BLaER1 treated with 17β-estradiol and CSF1 and Interleukin-3, amounts not matched to agents 10 nM and 100 nM (cell line): ENCODE measurements around the gene SLC2A10.

Source experiments
- H3K27ac ChIP-seq, 11 experiments: shearing (Covaris generic); formaldehyde crosslinking; 2 replicates each; pipeline ENCODE4 v1.8.1; 2022
- H3K27me3 ChIP-seq, 11 experiments: shearing (Covaris generic); formaldehyde crosslinking; 2 replicates each; pipeline ENCODE4 v1.8.1; 2022
- H3K36me3 ChIP-seq, 11 experiments: shearing (Covaris generic); formaldehyde crosslinking; 2 replicates each; pipeline ENCODE4 v1.8.1; 2022
- H3K4me1 ChIP-seq, 10 experiments: shearing (Covaris generic); formaldehyde crosslinking; 2 replicates each; pipeline ENCODE4 v1.8.1; 2022
- H3K4me2 ChIP-seq, 11 experiments: shearing (Covaris generic); formaldehyde crosslinking; 2 replicates each; pipeline ENCODE4 v1.8.1; 2022
- H3K4me3 ChIP-seq, 10 experiments: shearing (Covaris generic); formaldehyde crosslinking; 2 replicates each; pipeline ENCODE4 v1.8.1; 2022
- H3K9ac ChIP-seq, 11 experiments: shearing (Covaris generic); formaldehyde crosslinking; 2 replicates each; pipeline ENCODE4 v1.8.1; 2022
- H3K9me3 ChIP-seq, 11 experiments: shearing (Covaris generic); formaldehyde crosslinking; replicated peaks in 1 of 11; 2 replicates each; pipeline ENCODE4 v1.8.1; 2022
- H4K20me1 ChIP-seq, 11 experiments: shearing (Covaris generic); formaldehyde crosslinking; 2 replicates each; pipeline ENCODE4 v1.8.1; 2022
- Cebpa-rat ChIP-seq, 11 experiments: shearing (Covaris generic); IDR thresholded peaks; 2 replicates each; pipeline ENCODE4 v1.8.1; 2022

The SLC2A10 gene

DNA sequence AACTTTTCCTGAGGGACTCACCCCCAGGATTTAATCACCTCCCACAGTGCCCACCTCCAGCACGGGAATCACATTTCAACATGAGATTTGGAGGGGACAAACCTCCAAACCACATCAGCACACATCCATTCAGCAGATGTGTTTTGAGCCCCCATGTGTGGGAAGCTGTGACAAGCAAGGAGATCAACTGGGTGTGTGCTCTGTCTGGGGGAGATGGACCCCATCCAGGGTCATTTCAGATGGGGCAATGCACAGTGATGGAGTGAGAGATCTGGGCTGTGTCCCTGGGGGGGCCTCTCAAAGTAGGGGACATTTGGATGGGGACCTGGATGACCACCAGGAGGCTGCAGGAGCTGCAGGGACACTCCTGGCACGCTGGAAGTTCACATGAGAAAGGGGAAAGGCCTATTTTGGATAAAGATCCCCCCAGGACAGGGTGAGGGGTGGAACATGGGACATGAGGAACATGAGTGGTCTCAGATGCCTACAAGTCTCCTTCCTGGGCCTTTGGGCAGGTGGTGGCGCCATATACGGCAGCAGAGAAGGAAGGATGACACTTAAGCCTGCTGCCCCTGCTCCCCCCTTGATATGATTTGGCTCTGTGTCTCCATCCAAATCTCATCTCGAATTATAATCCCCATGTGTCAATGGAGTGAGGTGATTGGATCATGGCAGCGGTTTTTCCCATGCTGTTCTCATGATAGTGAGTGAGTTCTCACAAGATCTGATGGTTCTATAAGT lies 49.6 kb downstream of the SLC2A10 start:
- Histone ChIP-seq H3K27me3 (no peaks in the 10 kb centered on the region), H3K4me2 (peak overlapping the region in 1 of 11 experiments; percentile 56; a peak in 1 of 22 replicates), H3K9ac (no peak overlapping the region), H3K36me3 (no peaks in the 10 kb centered on the region), H3K4me3 (no peak overlapping the region), H3K4me1 (peaks cover 0 to 11% (median 5%) of the 10 kb centered on the region in 10 experiments; a peak in 6 of 20 replicates), H4K20me1 (no peaks in the 10 kb centered on the region; a peak in 1 of 22 replicates), H3K27ac (no peak overlapping the region), H3K9me3 (no peaks in the 10 kb centered on the region)
- TF ChIP-seq Cebpa-rat (IDR thresholded peaks at IDR 0.05) = no peak

DNA sequence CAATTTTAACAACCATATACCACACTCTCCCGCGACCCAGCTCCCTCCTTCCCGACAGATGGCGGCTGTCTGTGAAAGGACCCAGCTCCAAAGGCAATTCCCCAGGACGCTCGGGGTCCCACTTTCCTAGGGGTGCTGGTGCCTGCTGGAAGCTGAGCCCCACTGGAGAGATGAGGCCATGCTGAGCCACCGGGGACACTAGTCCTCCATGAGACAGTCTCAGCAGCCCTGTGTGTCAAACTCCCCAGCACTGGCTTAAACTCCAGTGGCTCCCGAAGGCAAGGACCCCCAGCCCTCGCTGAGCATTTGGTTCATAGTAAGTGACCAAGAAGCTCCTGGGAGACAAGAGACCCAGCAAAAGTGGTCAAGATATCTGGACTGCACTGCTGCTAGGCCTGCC lies 52.1 kb downstream of the SLC2A10 start:
- no peaks in the 10 kb centered on the region for H3K9me3 ChIP-seq
- H4K20me1 ChIP-seq = no peaks in the 10 kb centered on the region
- H3K4me2 ChIP-seq = no peak overlapping the region
- peaks cover 0 to 11% (median 5%) of the 10 kb centered on the region in 10 experiments; a peak in 6 of 20 replicates for H3K4me1 ChIP-seq
- H3K27me3 ChIP-seq = no peaks in the 10 kb centered on the region
- H3K4me3 ChIP-seq = no peak overlapping the region
- no peak overlapping the region for H3K9ac ChIP-seq
- TF ChIP-seq Cebpa-rat (IDR thresholded peaks at IDR 0.05) = no peak
- no peaks in the 10 kb centered on the region for H3K36me3 ChIP-seq
- no peak overlapping the region for H3K27ac ChIP-seq

DNA sequence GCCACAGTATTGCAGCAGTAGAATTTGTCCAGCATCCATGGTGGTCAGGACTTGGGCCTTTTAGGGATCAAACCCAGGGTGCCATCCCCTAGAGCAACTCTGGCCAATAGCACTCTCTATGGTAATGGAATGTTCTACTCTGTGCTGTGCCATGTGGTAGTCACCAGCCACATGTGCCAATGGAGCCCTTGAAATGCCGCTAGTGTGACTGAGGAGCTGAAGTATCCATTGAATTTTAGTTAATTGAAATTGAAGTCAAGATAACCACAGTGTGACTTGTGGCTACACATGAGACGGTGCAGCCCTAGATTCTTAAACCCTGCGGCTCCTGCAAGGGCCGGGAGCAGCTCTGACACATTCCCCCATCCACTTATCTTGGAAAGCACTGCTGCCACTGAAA lies 54.6 kb downstream of the SLC2A10 start:
- H3K4me1 ChIP-seq = peaks cover 0 to 8% (median 0%) of the 10 kb centered on the region in 10 experiments; a peak in 4 of 20 replicates
- H3K4me3 ChIP-seq = no peak overlapping the region
- H3K27me3 ChIP-seq = no peaks in the 10 kb centered on the region
- H3K36me3 ChIP-seq = no peaks in the 10 kb centered on the region
- no peaks in the 10 kb centered on the region for H4K20me1 ChIP-seq
- H3K9ac ChIP-seq = no peak overlapping the region
- no peak overlapping the region for H3K27ac ChIP-seq
- H3K9me3 ChIP-seq = no peaks in the 10 kb centered on the region
- H3K4me2 ChIP-seq = no peak overlapping the region
- no peak for TF ChIP-seq Cebpa-rat (IDR thresholded peaks at IDR 0.05)

DNA sequence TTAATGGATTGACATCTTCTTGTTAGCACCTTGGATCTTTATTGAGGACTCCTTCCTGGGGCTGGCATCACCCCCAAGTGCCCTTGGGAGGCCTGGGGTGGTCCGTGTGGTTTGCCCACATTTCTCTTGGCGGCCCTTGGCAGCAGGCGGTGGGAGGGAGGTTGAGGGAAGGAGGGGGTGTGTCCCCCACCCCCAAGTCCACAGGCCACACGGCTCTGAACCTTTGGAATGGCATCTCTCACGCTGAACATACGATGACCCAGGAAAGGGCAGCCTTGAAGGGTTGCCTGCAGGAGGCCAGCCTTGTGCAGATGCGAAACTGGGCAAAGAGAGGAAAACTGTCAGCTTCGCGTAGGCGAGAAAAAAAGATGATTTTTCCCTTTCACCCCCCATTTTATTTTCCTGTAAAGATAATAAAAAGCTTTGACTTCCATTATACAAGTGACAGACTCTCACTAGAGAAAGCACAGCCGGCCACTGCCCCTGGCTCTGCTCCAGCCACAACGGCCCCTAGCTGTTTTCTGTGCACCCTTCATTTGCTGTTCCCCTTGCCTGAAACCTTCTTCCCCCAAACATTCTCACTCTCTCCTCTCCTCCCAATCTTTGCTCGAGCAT lies 56.2 kb downstream of the SLC2A10 start:
- Histone ChIP-seq H3K9me3 (no peaks in the 10 kb centered on the region), H3K9ac (no peak overlapping the region), H3K36me3 (no peaks in the 10 kb centered on the region), H3K27ac (no peak overlapping the region), H3K4me3 (no peak overlapping the region), H3K27me3 (no peaks in the 10 kb centered on the region), H3K4me1 (peaks cover 0 to 2% (median 0%) of the 10 kb centered on the region in 10 experiments; a peak in 3 of 20 replicates), H3K4me2 (no peak overlapping the region), H4K20me1 (no peaks in the 10 kb centered on the region)
- no peak for TF ChIP-seq Cebpa-rat (IDR thresholded peaks at IDR 0.05)

DNA sequence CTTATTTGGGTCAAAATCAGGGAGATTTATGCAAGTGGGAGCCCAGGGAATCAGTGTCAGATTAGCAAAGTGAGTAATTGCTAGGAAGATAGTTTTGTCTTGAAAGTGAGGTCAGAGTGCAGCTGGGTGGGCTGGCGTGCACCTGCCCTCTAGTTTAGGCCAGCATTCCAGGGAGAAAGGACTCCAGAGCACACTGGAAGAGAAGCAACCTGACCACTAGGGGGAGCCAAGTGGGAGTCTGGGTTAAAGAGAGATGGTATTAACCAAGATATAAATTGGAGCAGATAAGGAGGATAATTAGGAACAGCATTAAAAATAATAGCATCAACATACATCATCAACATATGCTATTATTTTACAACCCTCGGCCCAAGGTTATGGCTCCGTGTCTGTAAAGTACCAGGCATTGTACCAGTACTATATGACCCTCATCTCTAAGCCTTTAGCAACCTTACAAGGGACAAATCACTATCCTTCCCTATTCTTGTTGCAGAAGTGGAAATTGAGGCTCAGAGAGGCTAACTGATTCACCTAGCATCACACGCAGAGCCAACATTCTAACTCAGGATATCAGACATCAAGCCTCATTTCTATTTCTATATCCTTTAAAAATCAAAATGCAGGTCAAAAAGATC lies 57.8 kb downstream of the SLC2A10 start:
- H3K27ac ChIP-seq = no peak overlapping the region
- no peaks in the 10 kb centered on the region for H3K4me1 ChIP-seq
- no peaks in the 10 kb centered on the region for H3K36me3 ChIP-seq
- no peak overlapping the region for H3K4me3 ChIP-seq
- H4K20me1 ChIP-seq = no peaks in the 10 kb centered on the region
- no peak overlapping the region for H3K4me2 ChIP-seq
- TF ChIP-seq Cebpa-rat (IDR thresholded peaks at IDR 0.05) = no peak
- no peaks in the 10 kb centered on the region for H3K27me3 ChIP-seq
- H3K9me3 ChIP-seq = no peaks in the 10 kb centered on the region
- no peak overlapping the region for H3K9ac ChIP-seq

DNA sequence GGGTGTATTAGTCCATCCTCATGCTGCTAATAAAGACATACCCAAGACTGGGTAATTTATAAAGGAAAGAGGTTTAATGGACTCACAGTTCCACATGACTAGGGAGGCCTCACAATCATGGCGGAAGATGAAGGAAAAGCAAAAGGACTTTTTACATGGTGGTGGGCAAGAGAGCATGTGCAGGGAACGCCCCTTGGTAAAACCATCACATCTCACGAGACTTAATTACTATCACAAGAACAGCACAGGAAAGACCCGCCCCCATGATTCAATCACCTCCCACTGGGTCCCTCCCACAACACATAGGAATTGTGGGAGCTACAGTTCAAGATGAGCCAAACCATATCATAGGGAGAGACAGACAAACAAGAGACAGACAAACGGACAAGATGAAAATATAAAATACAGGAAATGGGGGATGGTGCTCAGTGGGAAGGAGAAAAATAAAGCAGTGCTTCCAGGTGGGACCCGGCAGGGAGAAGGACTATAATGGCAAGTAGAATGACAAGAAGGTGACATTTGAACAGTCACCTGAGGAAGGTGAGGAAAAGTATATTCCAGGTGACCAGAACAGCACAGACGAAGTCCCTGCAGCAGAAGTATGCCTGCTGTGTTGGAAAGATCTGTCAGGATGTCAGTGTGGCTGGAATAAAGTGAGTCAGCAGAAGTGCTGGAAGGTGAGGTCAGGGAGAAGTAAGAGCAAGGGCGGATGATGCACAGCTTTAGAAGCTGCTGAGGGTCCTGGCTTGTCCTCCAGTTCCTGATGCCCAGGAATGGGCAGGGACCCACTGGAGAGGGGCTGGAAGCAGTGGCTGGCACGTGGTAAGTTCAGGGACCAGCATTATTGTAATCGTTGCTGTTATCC lies 61.1 kb downstream of the SLC2A10 start:
- no peak overlapping the region for H3K4me3 ChIP-seq
- H3K9me3 ChIP-seq = no peaks in the 10 kb centered on the region
- H3K36me3 ChIP-seq = no peaks in the 10 kb centered on the region
- no peak overlapping the region for H3K9ac ChIP-seq
- no peaks in the 10 kb centered on the region for H3K27me3 ChIP-seq
- no peaks in the 10 kb centered on the region for H4K20me1 ChIP-seq
- no peak for TF ChIP-seq Cebpa-rat (IDR thresholded peaks at IDR 0.05)
- H3K27ac ChIP-seq = no peak overlapping the region
- peaks cover 7 to 16% (median 12%) of the 10 kb centered on the region in 10 experiments; a peak in 17 of 20 replicates for H3K4me1 ChIP-seq
- H3K4me2 ChIP-seq = no peak overlapping the region

DNA sequence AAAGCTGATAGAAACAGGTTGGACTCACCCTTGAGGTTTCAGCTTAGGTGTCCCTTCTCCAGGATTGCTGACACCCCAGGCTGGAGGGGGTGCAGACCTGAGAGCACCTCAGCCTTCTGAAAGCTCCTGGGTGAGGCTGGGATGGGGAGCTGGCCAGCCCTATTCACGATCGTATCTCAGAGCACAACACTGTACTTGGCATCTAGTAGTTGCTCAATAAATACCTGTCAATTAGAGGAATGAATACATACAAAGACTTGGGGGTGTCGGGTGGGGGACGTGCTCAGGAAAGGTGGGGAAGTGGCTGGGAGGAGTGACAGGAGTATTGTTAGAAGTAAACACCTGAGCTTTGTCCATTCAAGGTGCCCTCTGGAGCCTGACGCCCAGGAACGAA lies 61.7 kb downstream of the SLC2A10 start:
- no peaks in the 10 kb centered on the region for H3K36me3 ChIP-seq
- H3K4me2 ChIP-seq = no peak overlapping the region
- H3K4me1 ChIP-seq = peaks cover 7 to 16% (median 12%) of the 10 kb centered on the region in 10 experiments; a peak in 17 of 20 replicates
- no peaks in the 10 kb centered on the region for H4K20me1 ChIP-seq
- H3K9ac ChIP-seq = no peak overlapping the region
- TF ChIP-seq Cebpa-rat (IDR thresholded peaks at IDR 0.05) = no peak
- H3K27ac ChIP-seq = no peak overlapping the region
- no peak overlapping the region for H3K4me3 ChIP-seq
- H3K27me3 ChIP-seq = no peaks in the 10 kb centered on the region
- no peaks in the 10 kb centered on the region for H3K9me3 ChIP-seq

DNA sequence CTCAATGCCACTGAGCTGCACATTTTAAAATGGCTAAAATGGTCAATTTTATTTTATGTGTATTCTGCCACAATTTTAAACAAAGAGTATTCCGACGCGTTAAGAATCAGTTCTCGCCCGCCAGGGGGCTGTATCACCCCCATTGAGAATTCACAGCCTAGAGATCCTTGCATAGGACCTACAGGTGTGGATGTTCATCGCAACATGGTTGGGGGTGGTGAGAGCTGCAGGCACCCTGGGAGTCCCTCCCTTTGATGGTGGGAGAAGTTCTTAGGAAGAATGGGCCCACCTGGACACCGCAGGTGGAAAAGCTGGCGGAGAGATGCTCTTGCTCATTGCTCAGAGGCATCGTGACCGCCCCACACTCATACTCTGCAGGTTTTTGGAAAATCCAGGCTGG lies 63.5 kb downstream of the SLC2A10 start:
- no peaks in the 10 kb centered on the region for H3K27me3 ChIP-seq
- no peak overlapping the region for H3K4me3 ChIP-seq
- H3K36me3 ChIP-seq = no peaks in the 10 kb centered on the region
- no peak overlapping the region for H3K9ac ChIP-seq
- H3K27ac ChIP-seq = no peak overlapping the region
- H3K4me1 ChIP-seq = peaks cover 7 to 16% (median 12%) of the 10 kb centered on the region in 10 experiments; a peak in 17 of 20 replicates
- no peaks in the 10 kb centered on the region for H3K9me3 ChIP-seq
- no peak overlapping the region for H3K4me2 ChIP-seq
- TF ChIP-seq Cebpa-rat (IDR thresholded peaks at IDR 0.05) = no peak
- H4K20me1 ChIP-seq = no peaks in the 10 kb centered on the region

DNA sequence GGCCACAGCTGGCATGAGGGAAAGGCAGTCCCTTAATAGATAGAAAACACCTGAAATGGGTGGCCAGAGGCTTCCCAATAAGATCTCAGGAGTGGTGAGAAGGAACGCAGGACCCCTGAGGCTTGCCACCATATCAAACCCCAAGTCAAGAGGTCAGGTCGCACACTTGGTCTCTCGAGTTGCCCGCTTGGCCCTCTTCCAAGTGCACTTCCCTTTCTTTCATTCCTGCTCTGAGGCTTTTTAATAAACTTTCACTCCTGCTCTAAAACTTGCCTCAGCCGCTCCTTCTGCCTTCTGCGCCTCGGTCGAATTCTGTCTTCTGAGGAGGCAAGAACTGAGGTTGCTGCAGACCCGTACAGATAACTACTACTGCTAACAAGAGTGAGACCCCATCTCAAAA lies 64.2 kb downstream of the SLC2A10 start:
- H3K4me1 ChIP-seq = peaks cover 7 to 16% (median 12%) of the 10 kb centered on the region in 10 experiments; a peak in 17 of 20 replicates
- no peak overlapping the region for H3K27ac ChIP-seq
- no peak overlapping the region for H3K9ac ChIP-seq
- no peaks in the 10 kb centered on the region for H3K9me3 ChIP-seq
- H3K36me3 ChIP-seq = no peaks in the 10 kb centered on the region
- no peak for TF ChIP-seq Cebpa-rat (IDR thresholded peaks at IDR 0.05)
- H3K4me3 ChIP-seq = no peak overlapping the region
- H3K4me2 ChIP-seq = peak overlapping the region in 9 of 11 experiments; percentile 6 to 68 (median 40); a peak in 16 of 22 replicates
- no peaks in the 10 kb centered on the region for H4K20me1 ChIP-seq
- no peaks in the 10 kb centered on the region for H3K27me3 ChIP-seq
